Keratinocyte (primary cell): Measurements from ENCODE around the gene BEND4.

ENCODE experiments used
- EZH2 ChIP-seq: IDR thresholded peaks from one replicate; pipeline ENCODE4 v1.6.1; 2012; ENCODE audit warnings: inconsistent platforms, mild to moderate bottlenecking, low read length, moderate library complexity
- TF ChIP-seq, protein P1 (sequence below), 3 experiments: IDR thresholded peaks in 1 of 3; conservative IDR thresholded peaks in 1 of 3; optimal IDR thresholded peaks in 1 of 3; 2 replicates in 2 of 3; 3 replicates in 1 of 3; pipeline versions ENCODE3 to v1.5.1; 2011; ENCODE audit warnings: low read length in 3 of 3, mild to moderate bottlenecking in 3 of 3, moderate library complexity in 2 of 3, control low read depth in 1 of 3, inconsistent platforms in 1 of 3; ENCODE audit not compliant: insufficient read depth in 2 of 3; ENCODE audit errors: extremely low read depth in 1 of 3

DNA sequence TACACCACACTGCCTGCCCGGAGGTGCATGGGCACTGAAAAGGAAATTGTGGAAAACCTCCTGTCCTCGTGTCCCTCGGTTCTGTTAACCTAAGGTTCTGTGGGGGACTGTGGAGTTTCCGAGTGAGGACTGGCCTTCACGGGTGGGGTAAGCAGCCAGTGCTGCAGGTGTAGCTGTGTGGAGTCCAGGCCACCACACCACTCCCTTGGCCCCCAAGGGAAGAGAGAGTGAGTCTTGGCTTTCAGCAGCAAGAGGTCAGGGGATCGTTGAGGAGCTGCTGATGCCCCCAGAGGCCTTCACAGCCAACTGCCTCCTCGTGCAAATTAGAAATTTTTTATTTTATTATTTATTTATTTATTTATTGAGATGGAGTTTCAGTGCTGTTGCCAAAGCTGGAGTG lies 20.4 kb downstream of the BEND4 start:
- TF ChIP-seq, protein P1, sequence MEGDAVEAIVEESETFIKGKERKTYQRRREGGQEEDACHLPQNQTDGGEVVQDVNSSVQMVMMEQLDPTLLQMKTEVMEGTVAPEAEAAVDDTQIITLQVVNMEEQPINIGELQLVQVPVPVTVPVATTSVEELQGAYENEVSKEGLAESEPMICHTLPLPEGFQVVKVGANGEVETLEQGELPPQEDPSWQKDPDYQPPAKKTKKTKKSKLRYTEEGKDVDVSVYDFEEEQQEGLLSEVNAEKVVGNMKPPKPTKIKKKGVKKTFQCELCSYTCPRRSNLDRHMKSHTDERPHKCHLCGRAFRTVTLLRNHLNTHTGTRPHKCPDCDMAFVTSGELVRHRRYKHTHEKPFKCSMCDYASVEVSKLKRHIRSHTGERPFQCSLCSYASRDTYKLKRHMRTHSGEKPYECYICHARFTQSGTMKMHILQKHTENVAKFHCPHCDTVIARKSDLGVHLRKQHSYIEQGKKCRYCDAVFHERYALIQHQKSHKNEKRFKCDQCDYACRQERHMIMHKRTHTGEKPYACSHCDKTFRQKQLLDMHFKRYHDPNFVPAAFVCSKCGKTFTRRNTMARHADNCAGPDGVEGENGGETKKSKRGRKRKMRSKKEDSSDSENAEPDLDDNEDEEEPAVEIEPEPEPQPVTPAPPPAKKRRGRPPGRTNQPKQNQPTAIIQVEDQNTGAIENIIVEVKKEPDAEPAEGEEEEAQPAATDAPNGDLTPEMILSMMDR (optimal IDR thresholded peaks at IDR 0.05 in 1 of 3, IDR thresholded peaks at IDR 0.05 in 1 of 3, conservative IDR thresholded peaks at IDR 0.05 in 1 of 3; ENCODE audit: extremely low read depth in 1 of 3, insufficient read depth in 2 of 3, low read length in 3 of 3), result no peak
- TF ChIP-seq EZH2, result no peak
